HG02840 (cell line): ENCODE data around the gene TBK1.

ENCODE experiments used
- ATAC-seq: cut with Tn5 transposase; IDR thresholded peaks from one replicate; pipeline ENCODE4 v1.9.1; 2021; ENCODE audit warnings: mild to moderate bottlenecking, moderate library complexity, moderate number of reproducible peaks; ENCODE audit not compliant: unreplicated experiment, low FRiP score

The TBK1 gene

DNA sequence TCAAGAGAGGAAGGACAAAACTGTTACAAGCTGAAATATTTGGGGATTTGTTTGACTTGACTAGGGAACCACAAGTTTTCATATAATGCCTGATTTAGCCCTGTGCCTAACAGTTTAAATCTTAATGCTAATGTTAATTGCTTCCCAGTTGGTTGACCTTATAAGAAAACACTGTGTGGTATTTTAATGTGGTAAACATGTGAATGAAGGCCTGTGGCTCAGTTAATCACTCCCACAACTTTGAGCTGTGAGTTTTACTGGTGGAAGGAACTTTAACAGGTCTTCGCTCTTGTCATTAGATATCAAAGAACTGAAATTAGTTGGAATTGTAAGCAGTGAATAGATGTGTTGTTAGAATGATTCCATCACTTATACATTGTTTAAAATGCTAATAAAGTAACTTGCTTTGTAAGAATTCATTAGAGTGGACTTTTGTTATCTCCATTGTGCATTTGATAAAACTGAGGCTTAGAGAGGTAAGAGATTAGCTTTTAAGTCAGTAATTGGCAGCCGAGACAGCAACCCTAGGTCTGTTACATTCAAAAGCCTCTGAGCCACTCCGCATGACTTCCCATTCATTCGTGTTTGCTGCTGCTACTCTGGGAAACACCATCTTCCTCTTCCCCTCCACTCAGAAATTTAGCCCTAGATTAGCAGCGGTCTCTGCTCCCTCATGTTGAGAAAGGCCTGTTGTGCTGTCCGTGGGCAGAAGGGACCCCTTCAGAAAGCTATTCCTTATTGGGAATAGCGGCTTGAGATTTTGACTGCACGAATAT, 1.0 kb upstream of the TBK1 start:
- no peak for ATAC-seq

DNA sequence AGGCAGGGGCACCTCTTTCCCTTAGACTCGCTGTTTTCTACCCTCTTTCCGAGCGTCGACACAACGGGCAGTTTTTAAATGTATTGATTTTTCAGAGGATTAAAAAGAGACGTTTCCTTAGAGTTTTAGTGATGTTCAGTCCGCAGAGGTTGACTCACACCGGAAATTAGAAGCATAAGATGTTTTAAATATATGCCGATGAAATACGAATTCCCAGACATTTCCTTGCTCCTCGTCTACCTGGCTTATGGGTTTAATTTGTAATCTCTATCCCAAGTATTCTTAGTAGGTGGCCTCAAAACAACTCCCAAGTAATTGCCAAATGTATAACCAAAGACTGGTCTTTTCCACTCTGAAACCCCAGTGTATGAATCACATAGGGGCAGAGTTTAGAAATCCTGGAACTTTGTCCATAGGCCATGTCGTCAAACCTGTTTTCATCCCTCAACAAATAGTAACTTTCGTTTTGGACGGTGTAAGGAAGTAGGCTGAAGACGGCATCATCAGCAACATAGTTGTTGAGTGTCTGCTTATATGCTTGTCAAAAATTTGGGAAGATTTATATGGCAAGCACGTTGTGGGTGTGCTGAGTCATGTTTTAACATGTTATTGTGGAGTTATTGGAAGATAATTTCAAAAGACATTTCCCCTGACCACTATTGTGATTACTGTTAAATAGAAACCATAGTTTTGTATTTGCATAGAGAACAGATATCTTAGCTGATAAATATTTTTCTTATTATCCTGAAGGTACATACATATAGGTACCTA, 824 bp downstream of the TBK1 start:
- no peak for ATAC-seq

DNA sequence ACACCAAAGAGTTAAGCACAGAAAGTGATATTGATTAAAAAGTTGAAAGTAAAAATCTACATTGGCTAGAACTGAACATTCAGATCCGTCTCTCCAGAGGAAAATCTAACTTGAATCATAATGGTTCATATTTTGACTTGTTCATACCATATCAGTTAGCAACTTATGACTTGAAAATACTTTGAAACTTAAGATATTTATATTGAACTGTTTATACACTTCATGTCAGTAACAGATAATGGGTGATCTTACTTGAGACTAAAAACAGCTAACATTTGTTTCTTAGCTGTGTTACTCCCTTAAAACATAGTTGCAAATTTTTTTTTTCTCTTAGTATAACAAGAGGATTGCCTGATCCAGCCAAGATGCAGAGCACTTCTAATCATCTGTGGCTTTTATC, 3.6 kb downstream of the TBK1 start:
- no peak for ATAC-seq

GRCh38 chr12:64456119-64456518, 4.2 kb downstream of the TBK1 start:
- ATAC-seq: no peak

- ATAC-seq: no peak
Measured at GRCh38 chr12:64457032-64457431, 5.1 kb downstream of the TBK1 start.

GRCh38 chr12:64457466-64457865, 5.5 kb downstream of the TBK1 start:
- no peak for ATAC-seq

DNA sequence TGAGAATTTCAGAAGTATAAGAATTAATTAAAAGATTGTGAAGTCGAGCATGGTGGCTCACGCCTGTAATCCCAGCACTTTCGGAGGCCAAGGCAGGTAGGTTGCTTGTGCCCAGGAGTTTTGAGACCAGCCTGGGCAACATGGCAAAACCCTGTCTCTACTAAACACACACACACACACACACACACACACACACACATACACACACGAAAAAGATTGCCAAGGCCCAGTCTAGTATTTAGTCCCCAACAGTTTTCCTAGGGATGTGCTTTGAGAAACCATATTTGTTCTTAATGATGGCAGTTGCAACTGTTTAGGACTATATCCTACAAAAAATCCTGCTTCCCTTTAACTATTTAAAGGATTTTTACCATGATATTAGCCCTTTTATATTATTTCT, 6.0 kb downstream of the TBK1 start:
- ATAC-seq: no peak

DNA sequence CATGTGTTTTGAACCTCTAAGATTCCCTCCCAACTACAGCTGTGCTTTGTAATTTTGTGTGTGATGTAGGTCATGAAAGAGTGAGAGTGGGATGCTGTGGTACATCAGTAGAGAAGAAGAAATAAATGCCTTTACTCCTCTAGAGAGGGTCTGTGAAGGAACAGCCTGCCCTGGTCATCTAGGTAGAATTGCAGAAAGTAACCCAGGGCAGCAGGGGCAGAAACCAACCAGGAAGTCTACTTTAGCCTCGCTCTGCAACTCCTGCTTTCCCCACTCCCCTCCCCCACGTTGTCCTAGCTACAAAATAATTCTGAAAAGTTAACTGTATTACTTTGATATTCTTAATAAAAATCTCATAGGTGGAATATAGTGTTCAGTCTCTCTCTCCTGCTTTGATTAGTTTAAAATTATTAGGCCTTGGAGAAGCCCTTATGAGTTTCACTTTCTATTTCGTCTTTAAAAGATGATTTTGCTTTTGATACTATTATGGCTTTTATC, 7.5 kb downstream of the TBK1 start:
- no peak for ATAC-seq

- ATAC-seq: no peak
Measured at GRCh38 chr12:64461634-64462414, 9.9 kb downstream of the TBK1 start.

- no peak for ATAC-seq
Measured at GRCh38 chr12:64466178-64466577, 14.3 kb downstream of the TBK1 start.

GRCh38 chr12:64468966-64469365, 17.0 kb downstream of the TBK1 start:
- ATAC-seq: no peak

DNA sequence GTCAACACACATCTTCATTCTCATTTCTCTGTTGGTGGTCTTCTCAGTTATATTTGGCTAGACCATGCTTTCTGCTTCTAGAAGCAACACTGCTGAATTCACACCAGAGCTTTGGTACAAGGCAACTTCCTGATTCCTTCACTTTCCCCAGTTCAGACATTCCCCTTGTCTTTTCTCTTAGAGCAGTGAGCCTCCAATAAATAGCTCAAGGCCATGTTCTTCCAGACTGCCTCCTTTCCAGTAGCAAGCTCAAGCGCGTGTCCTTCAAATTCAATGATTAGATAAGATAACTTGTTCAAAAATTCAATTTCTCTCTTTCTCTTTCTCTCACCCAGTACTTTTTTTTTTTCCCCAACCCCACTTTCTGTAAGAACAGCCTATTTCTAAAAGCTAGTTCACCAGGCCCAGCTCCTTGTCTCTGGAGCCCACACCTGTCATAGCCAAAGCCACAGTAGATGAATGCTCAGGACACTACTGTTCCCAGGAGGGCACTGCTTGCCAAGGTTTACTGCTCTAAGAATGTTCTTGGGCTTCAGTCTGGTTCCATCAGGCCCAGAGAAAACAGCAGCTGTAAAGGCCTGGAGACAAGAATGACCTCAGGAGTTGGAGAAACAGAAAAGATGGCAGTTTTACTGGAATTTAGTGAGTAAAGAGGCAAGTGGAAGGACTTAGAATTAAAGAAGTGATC, 17.7 kb downstream of the TBK1 start:
- no peak for ATAC-seq

DNA sequence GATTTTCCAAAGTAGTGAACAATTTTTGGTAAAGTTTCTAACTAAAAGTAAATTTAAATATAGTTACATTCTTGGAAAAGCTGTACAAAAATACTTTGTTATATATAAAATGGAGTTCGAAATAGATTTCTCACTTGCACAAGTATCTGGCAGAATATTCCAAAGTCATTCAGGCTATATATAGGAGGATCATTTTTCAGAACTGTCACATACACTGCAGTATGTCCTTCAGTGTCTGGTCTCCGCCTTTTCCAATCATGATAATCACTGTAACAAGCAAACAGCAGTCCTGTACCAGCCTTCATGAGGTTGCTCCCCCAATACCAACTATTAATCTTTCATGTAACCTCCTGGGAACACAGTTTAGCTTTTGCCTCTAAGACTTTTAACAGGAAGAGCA, 18.6 kb downstream of the TBK1 start:
- no peak for ATAC-seq

GRCh38 chr12:64473176-64473575, 21.3 kb downstream of the TBK1 start:
- no peak for ATAC-seq

- ATAC-seq: no peak
Measured at GRCh38 chr12:64475518-64475917, 23.6 kb downstream of the TBK1 start.

GRCh38 chr12:64476844-64477243, 24.9 kb downstream of the TBK1 start:
- ATAC-seq: no peak

DNA sequence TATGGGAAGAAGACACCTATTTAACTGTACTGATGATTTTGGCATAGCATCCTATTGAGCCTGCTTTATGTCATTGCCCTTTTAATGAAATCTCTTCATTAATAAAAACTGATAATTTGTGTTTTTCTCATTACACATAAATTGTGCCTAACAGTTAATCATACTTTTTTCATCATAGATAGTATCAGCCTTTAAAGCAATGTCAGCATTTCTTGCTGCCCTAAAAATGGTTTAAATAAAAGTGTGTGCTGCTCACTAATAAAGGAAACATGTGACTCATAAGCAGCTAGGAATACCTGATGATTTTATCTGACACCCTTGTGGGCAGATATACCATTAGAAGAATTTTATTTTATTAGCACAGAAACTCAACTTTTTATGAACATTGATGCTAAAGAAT, 26.7 kb downstream of the TBK1 start:
- no peak for ATAC-seq

DNA sequence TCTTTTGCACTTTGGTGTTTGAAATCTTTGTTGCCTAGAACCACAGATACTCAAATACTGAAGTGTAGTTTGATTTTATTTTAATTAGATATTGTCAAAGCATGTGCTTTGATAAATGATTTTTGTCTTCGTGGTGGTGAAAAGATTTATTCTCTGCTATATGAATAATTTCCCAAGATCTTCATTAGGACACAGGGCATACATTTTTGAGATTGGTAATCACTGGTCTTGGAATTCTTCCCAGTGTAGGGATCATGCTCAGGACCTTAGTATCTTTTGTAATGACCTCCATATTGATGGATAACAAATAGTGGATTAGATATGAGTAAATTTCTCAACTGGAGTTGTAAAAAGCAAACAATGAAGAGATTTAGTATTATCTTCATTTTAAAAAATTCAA, 28.2 kb downstream of the TBK1 start:
- no peak for ATAC-seq

DNA sequence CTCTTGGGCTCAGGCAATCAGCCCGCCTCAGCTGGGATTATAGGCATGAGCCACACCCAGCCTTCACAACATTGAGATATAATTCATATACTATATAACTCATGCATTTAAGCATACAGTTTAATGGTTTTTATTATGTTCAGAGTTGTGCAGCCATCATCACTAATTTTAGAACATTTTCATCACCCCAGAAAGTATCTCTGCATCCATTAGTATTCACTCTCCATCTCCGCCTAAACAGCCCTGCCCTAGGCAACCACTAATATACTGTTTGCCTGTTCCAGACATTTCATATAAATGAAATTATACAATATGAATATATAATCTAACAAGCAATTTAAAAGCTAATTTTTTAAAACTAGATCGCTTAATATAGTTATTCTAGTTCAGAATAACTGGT, 34.7 kb downstream of the TBK1 start:
- no peak for ATAC-seq

- ATAC-seq: no peak
Measured at GRCh38 chr12:64491718-64492117, 39.8 kb downstream of the TBK1 start.
